AG04449 (cell line): Measurements from ENCODE around the gene DST.

ENCODE experiments used
- CTCF ChIA-PET: fragments of 350-600 bp; formaldehyde crosslinking; extraction: SDS; loops from one replicate; lab custom pipeline; 2021; ENCODE audit warnings: antibody characterized with exemption; lab: Yijun Ruan, JAX
- POLR2A ChIA-PET: fragments of 400-600, 350-600 bp; formaldehyde crosslinking; extraction: SDS; loops from one replicate; lab custom pipeline; 2020; ENCODE audit warnings: antibody characterized with exemption, inconsistent platforms; lab: Yijun Ruan, JAX
- DNase-seq: peaks from one replicate; pipeline ENCODE4 v3.0.0-alpha.2; 2010; ENCODE audit warnings: low read depth, low spot score
- H3K4me3 ChIP-seq: 2 replicates; pipeline ENCODE4 v1.5.1; 2011; ENCODE audit warnings: low read depth, mild to moderate bottlenecking, control low read depth, low read length
- TF ChIP-seq, protein P1 (sequence below): IDR thresholded peaks from one replicate; pipeline ENCODE4 v1.5.1; 2011; ENCODE audit warnings: mild to moderate bottlenecking, moderate library complexity, low read length, control low read depth, inconsistent platforms; ENCODE audit not compliant: insufficient read depth; ENCODE audit errors: missing control alignments

Gene DST

DNA sequence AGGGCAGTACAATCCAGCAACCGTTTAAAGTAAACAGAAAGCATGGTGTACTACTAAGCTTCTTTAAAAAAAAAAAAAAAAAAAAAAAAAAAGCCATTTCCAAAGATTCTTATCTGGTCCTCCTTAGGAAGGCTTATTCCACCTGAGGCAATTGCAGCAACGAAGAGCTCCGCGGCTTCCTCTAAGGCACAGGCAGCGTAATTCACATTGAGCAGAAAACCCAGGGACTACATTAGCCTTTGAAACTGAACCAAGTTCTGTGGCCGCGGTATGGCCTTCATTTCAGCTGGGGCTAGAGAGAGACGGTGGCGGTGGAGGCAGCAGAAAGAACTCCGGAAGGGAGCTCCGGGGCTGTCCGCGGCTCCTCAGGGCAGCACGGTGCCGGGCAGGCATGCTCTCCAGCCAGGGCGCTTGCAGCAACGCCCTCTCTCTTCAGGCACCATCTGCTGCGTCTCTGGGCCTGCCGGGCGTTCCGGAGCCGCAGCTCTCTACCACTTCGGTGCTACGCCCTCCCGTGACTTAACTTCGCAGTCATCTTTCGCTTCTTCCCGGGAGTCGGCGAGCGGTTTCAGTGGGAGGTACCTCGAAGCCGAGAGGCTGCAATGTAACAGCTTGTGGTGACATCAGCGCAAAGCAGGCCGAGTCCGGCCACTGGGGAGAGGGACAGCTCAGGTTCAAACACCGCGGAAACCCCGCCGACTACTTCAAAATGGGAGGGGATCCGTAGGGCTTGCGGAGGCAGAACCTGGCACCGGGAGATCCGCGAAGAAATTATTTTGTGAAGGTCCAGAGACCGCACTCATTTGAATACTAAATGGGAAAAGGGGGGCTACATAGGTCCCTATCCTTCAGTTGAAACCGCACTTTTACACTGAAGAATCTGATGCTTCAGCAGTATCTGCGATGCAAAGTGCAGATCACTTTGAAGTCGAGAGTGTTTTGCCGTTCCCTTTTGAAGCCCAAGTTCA is 100.0 kb downstream of the DST start:
- TF ChIP-seq, protein P1, sequence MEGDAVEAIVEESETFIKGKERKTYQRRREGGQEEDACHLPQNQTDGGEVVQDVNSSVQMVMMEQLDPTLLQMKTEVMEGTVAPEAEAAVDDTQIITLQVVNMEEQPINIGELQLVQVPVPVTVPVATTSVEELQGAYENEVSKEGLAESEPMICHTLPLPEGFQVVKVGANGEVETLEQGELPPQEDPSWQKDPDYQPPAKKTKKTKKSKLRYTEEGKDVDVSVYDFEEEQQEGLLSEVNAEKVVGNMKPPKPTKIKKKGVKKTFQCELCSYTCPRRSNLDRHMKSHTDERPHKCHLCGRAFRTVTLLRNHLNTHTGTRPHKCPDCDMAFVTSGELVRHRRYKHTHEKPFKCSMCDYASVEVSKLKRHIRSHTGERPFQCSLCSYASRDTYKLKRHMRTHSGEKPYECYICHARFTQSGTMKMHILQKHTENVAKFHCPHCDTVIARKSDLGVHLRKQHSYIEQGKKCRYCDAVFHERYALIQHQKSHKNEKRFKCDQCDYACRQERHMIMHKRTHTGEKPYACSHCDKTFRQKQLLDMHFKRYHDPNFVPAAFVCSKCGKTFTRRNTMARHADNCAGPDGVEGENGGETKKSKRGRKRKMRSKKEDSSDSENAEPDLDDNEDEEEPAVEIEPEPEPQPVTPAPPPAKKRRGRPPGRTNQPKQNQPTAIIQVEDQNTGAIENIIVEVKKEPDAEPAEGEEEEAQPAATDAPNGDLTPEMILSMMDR: peak; percentile 31
- peak overlapping the region; percentile 63 for H3K4me3 ChIP-seq
- ChIA-PET POLR2A (interaction anchor here (0.6 to 1.7 kb wide), 8 partner anchors 10 to 630 kb away, joined by 3 to 7 read pairs (median 4); partner anchors contain the start of gene BAG2), CTCF (interaction anchor here (0.7 to 3.0 kb wide), 16 partner anchors 10 to 228 kb away, joined by 3 to 58 read pairs (median 4); no protein-coding TSS in a partner anchor)
- peak; percentile 89 for DNase-seq

- DNase-seq: no peak
- ChIA-PET CTCF (interaction anchor here (0.7 to 3.0 kb wide), 16 partner anchors 10 to 227 kb away, joined by 3 to 58 read pairs (median 4); no protein-coding TSS in a partner anchor), POLR2A (interaction anchor here (1.1 to 1.7 kb wide), 4 partner anchors 11 to 177 kb away, joined by 3 to 7 read pairs (median 6); no protein-coding TSS in a partner anchor)
- H3K4me3 ChIP-seq: peak overlapping the region; percentile 63
- TF ChIP-seq, protein P1: no peak
Observed at GRCh38 chr6:56541741-56542360, 100.8 kb downstream of the DST start.

GRCh38 chr6:56541030-56541600 is 101.6 kb downstream of the DST start:
- H3K4me3 ChIP-seq: peak overlapping the region; percentile 63
- ChIA-PET CTCF (interaction anchor here (1.0 to 3.0 kb wide), 9 partner anchors 11 to 226 kb away, joined by 3 to 58 read pairs (median 10); no protein-coding TSS in a partner anchor), POLR2A (no interaction called here)
- TF ChIP-seq, protein P1: no peak
- DNase-seq: no peak

GRCh38 chr6:56540232-56541029 is 102.3 kb downstream of the DST start:
- CTCF ChIA-PET: interaction anchor here (1.0 to 3.0 kb wide), 7 partner anchors 10 to 170 kb away, joined by 3 to 58 read pairs (median 10); no protein-coding TSS in a partner anchor
- DNase-seq: no peak
- TF ChIP-seq, protein P1: no peak
- POLR2A ChIA-PET: no interaction called here
- peak overlapping the region; percentile 63 for H3K4me3 ChIP-seq

DNA sequence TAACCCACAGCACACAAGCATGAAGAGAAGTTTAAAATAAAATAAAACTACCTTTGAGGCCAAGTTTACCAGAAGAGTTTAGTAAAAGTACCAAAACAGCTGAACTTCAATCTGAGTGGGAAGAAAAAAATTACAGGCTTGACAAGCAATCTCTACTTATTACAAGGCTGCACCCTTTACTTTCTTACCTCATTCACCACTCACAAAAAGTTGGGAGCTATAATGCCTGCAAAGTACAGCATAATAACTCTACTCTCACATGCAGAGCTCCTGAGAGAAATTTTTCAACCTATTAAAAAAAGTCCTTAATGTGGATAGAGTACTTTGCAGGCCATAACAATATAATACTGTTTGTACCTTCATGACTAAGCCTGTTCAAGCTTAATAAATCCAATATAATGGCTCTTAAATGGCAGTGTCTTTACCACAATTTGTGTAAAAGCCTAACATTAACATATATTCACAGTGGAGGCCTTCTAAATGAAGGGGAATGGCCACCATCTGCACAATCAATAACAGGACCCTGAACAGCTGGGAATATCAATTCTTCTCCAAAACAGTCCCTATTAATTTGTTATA is 103.1 kb downstream of the DST start:
- peak overlapping the region; percentile 21 for H3K4me3 ChIP-seq
- ChIA-PET POLR2A (interaction anchor here (0.8 kb wide), 1 partner anchor 13 kb away, joined by 3 read pairs; no protein-coding TSS in a partner anchor), CTCF (interaction anchor here (1.0 to 2.9 kb wide), 3 partner anchors 9 to 31 kb away, joined by 4 to 10 read pairs (median 9); no protein-coding TSS in a partner anchor)
- no peak for DNase-seq
- TF ChIP-seq, protein P1: no peak
